Measurements from ENCODE around the gene CAMK2G.

CAMK2G gene

GRCh38 chr10:73879296-73880173, 5.2 kb upstream of the CAMK2G start:
- peak; percentile 84 for DNase-seq (ENCODE audit: low spot score)

GRCh38 chr10:73878365-73878764, 4.0 kb upstream of the CAMK2G start:
- DNase-seq (ENCODE audit: low spot score): no peak

- no peak for DNase-seq (ENCODE audit: low spot score)
Observed at GRCh38 chr10:73877533-73878160, 3.3 kb upstream of the CAMK2G start.

- DNase-seq (ENCODE audit: low spot score): no peak
Observed at GRCh38 chr10:73876971-73877370, 2.6 kb upstream of the CAMK2G start.

GRCh38 chr10:73876566-73876965, 2.2 kb upstream of the CAMK2G start:
- DNase-seq (ENCODE audit: low spot score): no peak

- no peak for DNase-seq (ENCODE audit: low spot score)
Observed at GRCh38 chr10:73876157-73876556, 1.8 kb upstream of the CAMK2G start.

GRCh38 chr10:73875139-73875475, 752 bp upstream of the CAMK2G start:
- no peak for DNase-seq (ENCODE audit: low spot score)

GRCh38 chr10:73873838-73874215, 528 bp downstream of the CAMK2G start:
- DNase-seq (ENCODE audit: low spot score): no peak

- no peak for DNase-seq (ENCODE audit: low spot score)
Observed at GRCh38 chr10:73873142-73873837, 1.1 kb downstream of the CAMK2G start.

GRCh38 chr10:73872190-73872710, 2.1 kb downstream of the CAMK2G start:
- peak; percentile 43 for DNase-seq (ENCODE audit: low spot score)

GRCh38 chr10:73871295-73872189, 2.8 kb downstream of the CAMK2G start:
- no peak for DNase-seq (ENCODE audit: low spot score)

- no peak for DNase-seq (ENCODE audit: low spot score)
Observed at GRCh38 chr10:73868655-73869195, 5.6 kb downstream of the CAMK2G start.

GRCh38 chr10:73867871-73868631, 6.3 kb downstream of the CAMK2G start:
- no peak for DNase-seq (ENCODE audit: low spot score)

GRCh38 chr10:73867126-73867807, 7.1 kb downstream of the CAMK2G start:
- DNase-seq (ENCODE audit: low spot score): no peak

GRCh38 chr10:73866621-73867020, 7.7 kb downstream of the CAMK2G start:
- no peak for DNase-seq (ENCODE audit: low spot score)

GRCh38 chr10:73865459-73866442, 8.6 kb downstream of the CAMK2G start:
- no peak for DNase-seq (ENCODE audit: low spot score)

- no peak for DNase-seq (ENCODE audit: low spot score)
Observed at GRCh38 chr10:73865107-73865458, 9.3 kb downstream of the CAMK2G start.

GRCh38 chr10:73864229-73864628, 10.1 kb downstream of the CAMK2G start:
- no peak for DNase-seq (ENCODE audit: low spot score)
